ENCODE data around the gene CCDC157.

CCDC157 gene

GRCh38 chr22:30347255-30347892 lies 9.4 kb upstream of the CCDC157 start:
- no peak for TF ChIP-seq SPI1 (IDR thresholded peaks at IDR 0.05; ENCODE audit: borderline replicate concordance, low read depth)
- TF ChIP-seq REST (IDR thresholded peaks at IDR 0.05; ENCODE audit: insufficient replicate concordance, low read depth) = no peak
- TF ChIP-seq GABPA (IDR thresholded peaks at IDR 0.05; ENCODE audit: low read depth) = no peak
- no peak for TF ChIP-seq POLR2AphosphoS5 (IDR thresholded peaks at IDR 0.05; ENCODE audit: low read depth)
- no peak for TF ChIP-seq CTCF (IDR thresholded peaks at IDR 0.05; ENCODE audit: insufficient read depth, low read length)

GRCh38 chr22:30348404-30348803 lies 8.4 kb upstream of the CCDC157 start:
- Histone ChIP-seq H3K27me3 (ENCODE audit: insufficient read depth, poor library complexity, severe bottlenecking) (no peaks in the 10 kb centered on the region), H3K4me3 (replicated peaks; ENCODE audit: insufficient read depth, low read length) (no peak overlapping the region), H3K27ac (replicated peaks) (no peak overlapping the region)
- DNase-seq (ENCODE audit: low read depth in 1 of 2, low spot score in 1 of 2) = no peak
- TF ChIP-seq CTCF (IDR thresholded peaks at IDR 0.05; ENCODE audit: insufficient read depth, low read length) = no peak
- no peak for TF ChIP-seq SPI1 (IDR thresholded peaks at IDR 0.05; ENCODE audit: borderline replicate concordance, low read depth)
- no peak for TF ChIP-seq REST (IDR thresholded peaks at IDR 0.05; ENCODE audit: insufficient replicate concordance, low read depth)
- no peak for TF ChIP-seq POLR2AphosphoS5 (IDR thresholded peaks at IDR 0.05; ENCODE audit: low read depth)
- no peak for TF ChIP-seq GABPA (IDR thresholded peaks at IDR 0.05; ENCODE audit: low read depth)

More at GRCh38 chr22:30347255-30347892, 9.4 kb upstream of the CCDC157 start:
- no peak overlapping the region for H3K27ac ChIP-seq (replicated peaks)
- no peak overlapping the region for H3K4me3 ChIP-seq (replicated peaks; ENCODE audit: insufficient read depth, low read length)
- no peak for DNase-seq (ENCODE audit: low read depth in 1 of 2, low spot score in 1 of 2)
- H3K27me3 ChIP-seq (ENCODE audit: insufficient read depth, poor library complexity, severe bottlenecking) = no peaks in the 10 kb centered on the region

GRCh38 chr22:30348809-30349208 lies 8.0 kb upstream of the CCDC157 start:
- no peaks in the 10 kb centered on the region for H3K27me3 ChIP-seq (ENCODE audit: insufficient read depth, poor library complexity, severe bottlenecking)
- TF ChIP-seq SPI1 (IDR thresholded peaks at IDR 0.05; ENCODE audit: borderline replicate concordance, low read depth) = no peak
- TF ChIP-seq POLR2AphosphoS5 (IDR thresholded peaks at IDR 0.05; ENCODE audit: low read depth) = no peak
- TF ChIP-seq GABPA (IDR thresholded peaks at IDR 0.05; ENCODE audit: low read depth) = no peak
- no peak for TF ChIP-seq REST (IDR thresholded peaks at IDR 0.05; ENCODE audit: insufficient replicate concordance, low read depth)
- no peak for TF ChIP-seq CTCF (IDR thresholded peaks at IDR 0.05; ENCODE audit: insufficient read depth, low read length)
- no peak overlapping the region for H3K27ac ChIP-seq (replicated peaks)
- H3K4me3 ChIP-seq (replicated peaks; ENCODE audit: insufficient read depth, low read length) = no peak overlapping the region
- no peak for DNase-seq (ENCODE audit: low read depth in 1 of 2, low spot score in 1 of 2)
